Uterus (tissue), 4 donors: Measurements from ENCODE around the gene PAK2. TPM values are rescaled to one million over a fixed set of nuclear protein-coding genes. Genes with fewer than 3 reads are reported as not detected.
"Not testable (repeated sequence)": the region's sequence is repeated elsewhere in the genome, so short reads cannot be mapped to it uniquely, and the experiment has no call there.

ENCODE experiments used
- DNase-seq, 2 donors: peaks; one replicate each; pipeline ENCODE4 v3.0.0-alpha.2; 2019 to 2020
- H3K27ac ChIP-seq, 2 donors: fragments of 200-600 bp; sonication (generic); 1 replicate in 1 of 2; 2 replicates in 1 of 2; pipeline ENCODE4 v1.5.1; 2016 to 2018
- H3K27me3 ChIP-seq, 2 donors: fragments of 200-600 bp; sonication (generic); one replicate each; pipeline ENCODE4 v1.5.1; 2018 to 2019; ENCODE audit warnings: control low read depth in 1 of 2
- H3K36me3 ChIP-seq, 2 donors: fragments of 200-600 bp; sonication (generic); one replicate each; pipeline ENCODE4 v1.5.1; 2019; ENCODE audit warnings: control low read depth in 1 of 2
- H3K4me1 ChIP-seq, 2 donors: fragments of 200-600 bp; sonication (generic); one replicate each; pipeline ENCODE4 v1.5.1; 2018 to 2019; ENCODE audit warnings: control low read depth in 1 of 2
- H3K4me3 ChIP-seq, 2 donors: fragments of 200-600 bp; sonication (generic); 1 replicate in 1 of 2; 2 replicates in 1 of 2; pipeline ENCODE4 v1.5.1; 2018 to 2019; ENCODE audit warnings: mild to moderate bottlenecking in 1 of 2
- H3K9me3 ChIP-seq, 2 donors: fragments of 200-600 bp; sonication (generic); one replicate each; pipeline ENCODE4 v1.5.1; 2019; ENCODE audit warnings: control low read depth in 1 of 2
- POLR2A ChIP-seq, 2 donors: fragments of 450-650 bp; IDR thresholded peaks; one replicate each; pipeline ENCODE4 v1.6.1; 2016; ENCODE audit warnings: antibody characterized with exemption in 2 of 2, mild to moderate bottlenecking in 1 of 2, moderate library complexity in 1 of 2
- intact Hi-C: fragments of 100-400 bp; cut with DNase I; formaldehyde crosslinking; loops from one replicate; pipeline ENCODE4 v1.15.1; 2023; ENCODE audit warnings: low total_unique reads
- total RNA-seq, 4 donors: library from RNA; depleted of rRNA in 3 of 4; stranded (reverse); fragments of >200 nt in 3 of 4; gene quantifications; one replicate each; pipeline versions ENCODE4 v1.1.0 to v1.2.4, GENCODE V29; 2014 to 2023
- TF ChIP-seq, protein P1 (sequence below), 4 experiments: fragments of 200-600 bp in 2 of 4; fragments of 450-650 bp in 2 of 4; sonication (generic) in 2 of 4; IDR thresholded peaks; one replicate each; pipeline ENCODE4 v1.5.1; 2016 to 2019; ENCODE audit warnings: antibody characterized with exemption in 4 of 4, mild to moderate bottlenecking in 2 of 4, moderate library complexity in 1 of 4
- donor health status: DM: yes; HTN: yes; CAD: no.

Gene PAK2
- total RNA-seq, 4 donors from 2014 or later: 22.1 to 65.8 (median 49.5) TPM

DNA sequence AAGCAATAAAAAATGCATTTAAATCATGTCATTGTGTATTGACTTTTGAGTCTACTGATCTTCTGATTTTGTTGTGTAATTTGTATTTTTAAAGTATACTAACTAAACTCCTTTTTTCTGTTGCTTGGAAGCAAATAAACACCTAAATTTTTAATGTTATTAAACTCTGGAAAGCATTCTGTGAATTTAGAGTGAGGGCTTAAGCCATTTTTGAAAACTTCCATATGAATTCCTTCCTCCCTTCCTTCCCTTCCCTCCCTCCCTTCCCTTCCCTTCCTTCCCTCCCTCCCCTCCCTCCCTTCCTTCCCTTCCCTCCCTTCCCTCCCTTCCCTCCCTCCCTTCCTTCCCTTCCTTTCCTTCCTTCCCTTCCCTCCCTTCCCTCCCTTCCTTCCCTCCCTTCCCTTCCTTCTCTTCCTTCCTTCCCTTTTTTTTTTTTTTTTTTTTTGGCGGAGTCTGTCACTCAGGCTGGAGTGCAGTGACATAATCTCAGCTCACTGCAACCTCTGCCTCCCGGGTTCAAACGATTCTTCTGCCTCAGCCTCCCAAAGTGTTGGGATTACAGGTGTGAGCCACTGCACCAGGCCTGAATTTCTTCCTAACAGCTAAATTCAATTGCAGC lies 71.4 kb downstream of the PAK2 start:
- TF ChIP-seq, protein P1, sequence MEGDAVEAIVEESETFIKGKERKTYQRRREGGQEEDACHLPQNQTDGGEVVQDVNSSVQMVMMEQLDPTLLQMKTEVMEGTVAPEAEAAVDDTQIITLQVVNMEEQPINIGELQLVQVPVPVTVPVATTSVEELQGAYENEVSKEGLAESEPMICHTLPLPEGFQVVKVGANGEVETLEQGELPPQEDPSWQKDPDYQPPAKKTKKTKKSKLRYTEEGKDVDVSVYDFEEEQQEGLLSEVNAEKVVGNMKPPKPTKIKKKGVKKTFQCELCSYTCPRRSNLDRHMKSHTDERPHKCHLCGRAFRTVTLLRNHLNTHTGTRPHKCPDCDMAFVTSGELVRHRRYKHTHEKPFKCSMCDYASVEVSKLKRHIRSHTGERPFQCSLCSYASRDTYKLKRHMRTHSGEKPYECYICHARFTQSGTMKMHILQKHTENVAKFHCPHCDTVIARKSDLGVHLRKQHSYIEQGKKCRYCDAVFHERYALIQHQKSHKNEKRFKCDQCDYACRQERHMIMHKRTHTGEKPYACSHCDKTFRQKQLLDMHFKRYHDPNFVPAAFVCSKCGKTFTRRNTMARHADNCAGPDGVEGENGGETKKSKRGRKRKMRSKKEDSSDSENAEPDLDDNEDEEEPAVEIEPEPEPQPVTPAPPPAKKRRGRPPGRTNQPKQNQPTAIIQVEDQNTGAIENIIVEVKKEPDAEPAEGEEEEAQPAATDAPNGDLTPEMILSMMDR (IDR thresholded peaks at IDR 0.05): no peak
- TF ChIP-seq POLR2A (IDR thresholded peaks at IDR 0.05): no peak
- no peak overlapping the region for H3K27ac ChIP-seq
- no peak overlapping the region for H3K4me3 ChIP-seq
- H3K27me3 ChIP-seq: no peaks in the 10 kb centered on the region
- DNase-seq: no peak
- no peaks in the 10 kb centered on the region for H3K4me1 ChIP-seq
- no peaks in the 10 kb centered on the region for H3K9me3 ChIP-seq
- intact Hi-C loops: no loop called here
- no peaks in the 10 kb centered on the region for H3K36me3 ChIP-seq

DNA sequence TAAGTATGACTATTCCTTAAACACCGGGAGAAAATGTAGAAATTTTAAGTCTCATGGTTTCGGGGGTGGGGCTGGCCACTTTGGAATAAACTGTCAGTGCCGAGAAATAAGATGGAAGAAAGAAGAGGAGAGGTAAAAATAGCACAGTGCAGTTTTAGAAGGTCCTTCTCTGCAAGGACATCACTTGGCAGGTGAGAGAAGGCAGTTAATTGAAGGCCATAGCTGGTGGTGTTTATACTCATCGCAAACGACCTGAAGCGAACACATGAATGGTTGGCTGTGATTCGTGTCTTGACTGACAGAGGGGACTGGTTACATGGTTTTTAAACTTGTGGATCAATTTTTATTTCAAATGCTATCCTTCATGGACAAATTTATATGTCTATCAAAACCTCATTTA lies 73.2 kb downstream of the PAK2 start:
- DNase-seq: no peak
- H3K4me1 ChIP-seq: no peaks in the 10 kb centered on the region
- no peaks in the 10 kb centered on the region for H3K27me3 ChIP-seq
- no peaks in the 10 kb centered on the region for H3K36me3 ChIP-seq
- intact Hi-C loops: no loop called here
- TF ChIP-seq, protein P1 (IDR thresholded peaks at IDR 0.05): no peak
- H3K27ac ChIP-seq: no peak overlapping the region
- no peak overlapping the region for H3K4me3 ChIP-seq
- H3K9me3 ChIP-seq: no peaks in the 10 kb centered on the region

DNA sequence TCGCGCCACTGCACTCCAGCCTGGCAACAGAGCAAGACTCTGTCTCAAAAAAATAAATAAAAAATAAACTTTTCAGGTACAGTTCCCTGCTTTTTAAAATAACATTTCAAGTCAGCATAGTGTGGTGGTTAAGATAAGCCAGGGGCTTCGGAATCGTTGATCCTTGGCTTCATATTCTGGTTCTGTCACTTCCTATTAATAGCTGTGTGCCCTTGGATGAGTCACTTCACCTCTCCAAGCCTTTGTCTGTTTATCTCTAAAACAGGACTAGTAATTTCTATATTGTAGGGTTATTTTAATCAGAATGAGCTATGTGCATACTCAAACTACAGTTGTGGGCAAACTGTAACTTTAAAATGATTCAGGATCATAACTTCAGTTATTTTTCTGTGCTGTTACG lies 74.2 kb downstream of the PAK2 start:
- Histone ChIP-seq H3K9me3 (no peaks in the 10 kb centered on the region), H3K27ac (no peak overlapping the region), H3K36me3 (no peaks in the 10 kb centered on the region), H3K27me3 (no peaks in the 10 kb centered on the region), H3K4me3 (no peak overlapping the region), H3K4me1 (no peaks in the 10 kb centered on the region)
- TF ChIP-seq, protein P1 (IDR thresholded peaks at IDR 0.05): no peak
- no peak for TF ChIP-seq POLR2A (IDR thresholded peaks at IDR 0.05)
- intact Hi-C loops: no loop called here
- no peak for DNase-seq

DNA sequence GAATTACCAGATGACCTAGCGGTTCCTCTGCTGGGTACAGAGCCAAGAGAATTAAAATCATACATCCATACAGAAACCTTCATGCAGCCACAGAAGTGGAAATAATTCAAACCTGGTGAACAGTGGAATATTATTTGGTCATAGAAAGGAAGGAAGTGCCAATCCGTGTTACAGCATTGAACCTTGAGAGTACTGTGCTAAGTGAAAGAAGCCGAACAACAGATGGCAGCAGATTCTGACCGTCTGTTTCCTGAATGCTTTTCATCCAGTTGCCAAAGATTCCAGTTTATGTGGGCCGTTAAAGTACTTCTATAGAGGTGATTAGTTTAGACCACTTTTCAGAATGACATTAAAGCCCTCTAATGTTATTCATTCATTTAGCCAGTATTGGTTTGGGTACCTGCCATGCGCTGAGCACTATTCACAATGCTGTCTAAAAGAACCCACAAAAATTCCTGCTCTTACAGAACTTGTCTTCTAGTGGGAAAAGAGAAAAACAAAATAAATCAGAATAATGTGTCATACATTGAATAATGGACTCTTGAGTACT lies 82.2 kb downstream of the PAK2 start:
- H3K4me3 ChIP-seq: no peak overlapping the region
- TF ChIP-seq POLR2A (IDR thresholded peaks at IDR 0.05): no peak
- TF ChIP-seq, protein P1 (IDR thresholded peaks at IDR 0.05): no peak
- H3K27me3 ChIP-seq: no peaks in the 10 kb centered on the region
- DNase-seq: no peak
- H3K4me1 ChIP-seq: no peaks in the 10 kb centered on the region
- no peaks in the 10 kb centered on the region for H3K9me3 ChIP-seq
- H3K27ac ChIP-seq: no peak overlapping the region
- H3K36me3 ChIP-seq: no peaks in the 10 kb centered on the region
- intact Hi-C loops: no loop called here

DNA sequence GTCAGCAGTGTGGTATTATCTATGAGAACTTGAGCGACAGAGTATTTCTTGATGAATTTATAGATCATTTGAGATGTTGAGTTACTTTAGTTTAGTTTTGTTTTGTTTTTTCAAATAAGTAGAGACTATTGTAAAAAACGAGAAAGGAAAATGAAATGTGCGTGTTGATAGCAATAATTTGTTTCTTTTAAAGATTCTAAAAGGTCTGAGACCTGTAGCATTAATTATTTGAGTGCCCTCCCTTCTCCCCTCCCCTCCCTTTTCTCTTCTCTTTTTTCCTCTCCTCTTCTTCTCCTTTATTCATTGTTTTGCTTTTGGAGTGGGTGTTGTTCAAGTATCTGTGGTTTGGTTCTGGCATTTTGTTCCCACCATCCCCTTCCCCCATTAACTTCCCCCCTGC lies 90.0 kb downstream of the PAK2 start:
- H3K9me3 ChIP-seq, intact Hi-C loops, DNase-seq, H3K4me3 ChIP-seq, H3K27ac ChIP-seq, H3K4me1 ChIP-seq, H3K36me3 ChIP-seq, H3K27me3 ChIP-seq: not testable (repeated sequence)

DNA sequence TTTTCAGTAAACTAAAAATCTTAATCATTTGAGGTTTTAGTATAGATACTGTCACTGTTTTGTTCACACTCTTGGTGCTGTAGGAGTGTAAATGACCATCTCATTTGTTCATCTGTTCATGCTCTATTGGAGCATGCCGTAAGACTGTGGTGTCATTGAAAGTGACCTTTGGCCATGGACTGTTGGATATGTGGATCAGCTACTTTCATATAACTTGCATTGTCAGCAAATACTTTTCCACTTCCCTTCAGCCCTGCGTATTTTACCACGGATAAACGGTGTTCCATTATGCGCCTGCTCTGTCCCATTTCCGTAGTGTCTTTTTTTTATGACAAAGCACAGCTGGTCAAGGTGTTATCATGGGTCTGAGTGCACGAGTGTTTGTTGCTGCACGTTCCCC lies 95.4 kb downstream of the PAK2 start:
- no peaks in the 10 kb centered on the region for H3K36me3 ChIP-seq
- H3K4me3 ChIP-seq: no peak overlapping the region
- H3K27me3 ChIP-seq: no peaks in the 10 kb centered on the region
- H3K9me3 ChIP-seq: no peaks in the 10 kb centered on the region
- no peak for DNase-seq
- intact Hi-C loops: no loop called here
- no peak for TF ChIP-seq POLR2A (IDR thresholded peaks at IDR 0.05)
- TF ChIP-seq, protein P1 (IDR thresholded peaks at IDR 0.05): no peak
- H3K27ac ChIP-seq: no peak overlapping the region
- no peaks in the 10 kb centered on the region for H3K4me1 ChIP-seq

DNA sequence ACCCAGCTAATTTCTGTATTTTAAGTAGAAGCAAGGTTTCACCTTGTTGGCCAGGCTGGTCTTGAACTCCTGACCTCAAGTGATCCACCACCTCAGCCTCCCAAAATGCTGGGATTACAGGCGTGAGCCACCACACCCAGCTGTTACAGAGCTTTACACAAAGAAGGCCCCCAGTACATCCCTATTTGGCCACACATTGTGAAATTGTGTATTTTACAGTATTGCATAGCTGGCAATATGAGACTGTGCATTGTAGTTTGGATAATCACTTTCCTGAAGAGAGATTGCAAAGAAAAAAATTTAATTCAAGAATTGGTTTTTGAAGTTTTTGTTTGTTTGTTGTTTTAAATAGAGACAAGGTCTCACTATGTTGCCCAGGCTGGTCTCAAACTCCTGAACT lies 97.0 kb downstream of the PAK2 start:
- H3K9me3 ChIP-seq, intact Hi-C loops, H3K27me3 ChIP-seq, H3K27ac ChIP-seq, H3K4me1 ChIP-seq, H3K4me3 ChIP-seq, H3K36me3 ChIP-seq, DNase-seq: not testable (repeated sequence)
